Fibroblast of villous mesenchyme (primary cell): Measurements from ENCODE around the gene RAB10. TPM values are rescaled to one million over a fixed set of nuclear protein-coding genes. Genes with fewer than 3 reads are reported as not detected.

Experiments used
- DNase-seq: peaks from one replicate; pipeline ENCODE4 v3.0.0-alpha.2; 2010; ENCODE audit warnings: low read depth
- H3K4me3 ChIP-seq: 2 replicates; pipeline ENCODE4 v1.5.1; 2011; ENCODE audit warnings: low read depth, mild to moderate bottlenecking, low read length
- total RNA-seq: library from RNA; depleted of rRNA; stranded (reverse); fragments of >200 nt; gene quantifications from 2 replicates; pipeline ENCODE4 v1.2.3, GENCODE V29; 2012
- TF ChIP-seq, protein P1 (sequence below): IDR thresholded peaks from 2 replicates; pipeline ENCODE4 v1.5.1; 2012; ENCODE audit warnings: low read depth, mild to moderate bottlenecking, low read length; ENCODE audit not compliant: insufficient read depth

Gene RAB10
- total RNA-seq, 1 donor = 128 TPM

DNA sequence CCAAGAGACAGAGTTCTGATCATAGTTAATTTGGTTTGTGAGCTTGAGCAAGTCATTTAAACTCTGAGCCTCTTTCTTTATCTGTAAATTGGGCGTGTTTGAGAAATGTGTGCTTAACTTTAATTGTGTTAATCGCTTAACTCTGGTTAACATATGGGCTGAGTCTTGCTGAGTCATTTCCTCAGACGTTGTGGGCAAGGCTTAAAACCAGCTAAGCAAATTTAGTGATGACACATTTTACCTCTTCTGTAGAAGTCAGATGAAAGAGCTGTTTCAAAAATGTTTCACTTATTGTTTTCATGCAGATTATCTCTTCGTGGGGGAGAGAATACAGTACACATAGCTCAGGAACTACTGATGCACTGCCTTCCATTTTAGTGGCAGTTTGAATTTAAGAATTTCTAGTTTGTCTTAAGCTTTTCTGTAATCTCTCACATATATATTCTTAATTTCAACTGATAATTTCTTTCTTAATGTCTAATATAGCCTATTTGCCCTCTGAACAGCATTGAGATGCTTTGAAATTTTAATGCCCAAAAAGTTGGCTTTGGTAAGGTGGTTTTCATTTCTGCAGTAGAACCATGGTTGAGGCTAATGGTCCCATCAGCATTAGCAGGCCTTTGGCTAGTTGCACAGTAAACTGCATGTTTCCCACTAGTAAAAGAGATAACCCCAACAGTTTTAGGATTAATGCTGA lies 34.9 kb downstream of the RAB10 start:
- TF ChIP-seq, protein P1, sequence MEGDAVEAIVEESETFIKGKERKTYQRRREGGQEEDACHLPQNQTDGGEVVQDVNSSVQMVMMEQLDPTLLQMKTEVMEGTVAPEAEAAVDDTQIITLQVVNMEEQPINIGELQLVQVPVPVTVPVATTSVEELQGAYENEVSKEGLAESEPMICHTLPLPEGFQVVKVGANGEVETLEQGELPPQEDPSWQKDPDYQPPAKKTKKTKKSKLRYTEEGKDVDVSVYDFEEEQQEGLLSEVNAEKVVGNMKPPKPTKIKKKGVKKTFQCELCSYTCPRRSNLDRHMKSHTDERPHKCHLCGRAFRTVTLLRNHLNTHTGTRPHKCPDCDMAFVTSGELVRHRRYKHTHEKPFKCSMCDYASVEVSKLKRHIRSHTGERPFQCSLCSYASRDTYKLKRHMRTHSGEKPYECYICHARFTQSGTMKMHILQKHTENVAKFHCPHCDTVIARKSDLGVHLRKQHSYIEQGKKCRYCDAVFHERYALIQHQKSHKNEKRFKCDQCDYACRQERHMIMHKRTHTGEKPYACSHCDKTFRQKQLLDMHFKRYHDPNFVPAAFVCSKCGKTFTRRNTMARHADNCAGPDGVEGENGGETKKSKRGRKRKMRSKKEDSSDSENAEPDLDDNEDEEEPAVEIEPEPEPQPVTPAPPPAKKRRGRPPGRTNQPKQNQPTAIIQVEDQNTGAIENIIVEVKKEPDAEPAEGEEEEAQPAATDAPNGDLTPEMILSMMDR = no peak
- H3K4me3 ChIP-seq = no peak overlapping the region
- DNase-seq = peak; percentile 92

DNA sequence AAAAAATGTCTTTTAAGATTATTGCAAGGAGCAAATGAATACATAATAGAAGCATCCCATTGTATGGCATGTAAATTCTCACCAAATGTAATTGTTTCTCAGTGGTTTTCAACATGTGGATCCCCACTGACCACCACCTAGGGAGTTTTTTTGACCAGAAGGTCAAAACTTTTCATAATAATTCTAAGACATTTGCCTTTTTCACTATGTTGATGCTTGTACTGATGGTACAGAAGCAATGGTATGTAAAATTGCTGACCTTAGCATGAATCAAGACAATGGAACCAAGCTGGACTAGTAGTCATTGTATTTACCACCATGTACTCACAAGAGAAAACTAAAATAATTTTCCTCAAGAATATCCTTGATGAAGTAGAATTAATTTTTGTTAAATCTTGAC lies 36.8 kb downstream of the RAB10 start:
- DNase-seq = no peak
- H3K4me3 ChIP-seq = no peak overlapping the region
- TF ChIP-seq, protein P1 = no peak

DNA sequence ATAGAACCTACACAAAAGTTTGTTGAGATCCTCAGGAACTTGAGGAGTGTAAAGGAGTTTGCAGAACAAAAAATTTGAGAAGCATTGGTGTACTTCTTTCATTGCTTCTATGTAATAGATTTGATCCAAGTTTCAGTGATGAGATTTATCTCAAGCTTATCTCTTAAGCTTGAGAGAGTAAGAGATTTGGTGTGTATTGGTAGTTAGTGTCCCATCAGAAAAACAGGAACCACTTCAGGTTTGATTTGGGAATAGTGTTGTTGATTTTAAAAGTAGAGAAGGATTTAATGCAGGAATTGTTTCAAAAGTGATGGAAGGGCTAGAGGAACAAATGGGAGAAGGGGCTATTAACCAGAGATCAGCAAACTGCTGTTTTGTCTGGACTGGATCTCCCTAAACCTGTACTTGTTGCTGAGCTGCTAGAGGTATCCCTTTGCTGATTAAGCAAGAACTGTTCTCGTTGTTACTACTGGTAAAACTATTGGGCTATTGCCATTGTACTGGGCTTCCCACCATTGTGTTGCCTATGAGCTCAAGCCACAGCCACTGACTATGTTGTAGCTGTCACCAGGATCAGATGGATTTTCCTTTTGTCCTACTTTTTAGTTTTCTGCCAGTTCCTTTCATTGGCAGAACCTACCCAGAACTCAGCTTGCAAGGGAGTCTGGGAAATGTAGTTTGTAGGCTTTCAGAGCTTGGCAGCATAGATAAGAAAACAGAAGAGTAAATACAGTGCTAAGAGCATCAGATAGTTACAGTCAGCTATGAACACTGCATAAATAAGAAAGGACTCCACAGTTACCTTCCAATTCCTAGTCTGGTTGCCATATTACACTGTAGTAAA lies 39.3 kb downstream of the RAB10 start:
- no peak overlapping the region for H3K4me3 ChIP-seq
- DNase-seq = no peak
- TF ChIP-seq, protein P1 = no peak

DNA sequence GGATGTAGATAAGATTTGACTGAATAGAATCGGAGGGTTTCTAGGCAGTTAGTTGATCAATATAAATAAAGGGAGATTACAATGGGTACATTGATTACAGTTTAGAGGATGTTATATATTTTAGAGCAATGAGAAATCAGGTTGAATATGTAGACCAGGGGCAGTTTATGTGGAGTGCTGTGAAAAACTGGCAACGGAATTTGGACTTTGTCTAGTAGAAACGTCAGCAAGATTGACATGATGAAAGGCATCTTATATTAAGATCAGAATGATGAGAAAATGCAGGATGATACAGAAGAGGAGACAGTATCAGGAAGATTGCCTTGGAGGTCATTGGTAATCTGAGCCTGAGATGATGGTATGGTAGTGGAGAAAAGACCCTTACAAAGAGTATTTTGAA lies 39.9 kb downstream of the RAB10 start:
- H3K4me3 ChIP-seq = no peak overlapping the region
- no peak for DNase-seq
- TF ChIP-seq, protein P1 = no peak

DNA sequence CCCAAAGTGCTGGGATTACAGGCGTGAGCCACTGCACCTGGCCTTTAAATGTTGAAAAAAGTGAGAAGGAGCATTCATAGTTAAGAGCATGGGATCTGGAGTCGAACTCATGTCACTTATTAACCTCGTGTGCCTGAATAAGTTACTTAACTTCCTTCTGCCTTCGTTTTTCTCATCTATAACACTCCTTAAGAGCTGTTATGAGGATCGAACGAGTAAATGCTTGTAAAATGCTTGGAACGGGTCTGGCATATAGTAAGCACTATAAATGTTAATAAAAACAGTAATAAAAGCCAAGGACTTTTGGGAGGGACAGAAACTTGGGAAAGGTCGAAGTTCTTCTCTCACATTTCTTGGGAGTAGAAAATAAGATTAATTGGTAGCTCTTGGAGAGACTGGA lies 40.8 kb downstream of the RAB10 start:
- H3K4me3 ChIP-seq = no peak overlapping the region
- TF ChIP-seq, protein P1 = no peak
- no peak for DNase-seq

DNA sequence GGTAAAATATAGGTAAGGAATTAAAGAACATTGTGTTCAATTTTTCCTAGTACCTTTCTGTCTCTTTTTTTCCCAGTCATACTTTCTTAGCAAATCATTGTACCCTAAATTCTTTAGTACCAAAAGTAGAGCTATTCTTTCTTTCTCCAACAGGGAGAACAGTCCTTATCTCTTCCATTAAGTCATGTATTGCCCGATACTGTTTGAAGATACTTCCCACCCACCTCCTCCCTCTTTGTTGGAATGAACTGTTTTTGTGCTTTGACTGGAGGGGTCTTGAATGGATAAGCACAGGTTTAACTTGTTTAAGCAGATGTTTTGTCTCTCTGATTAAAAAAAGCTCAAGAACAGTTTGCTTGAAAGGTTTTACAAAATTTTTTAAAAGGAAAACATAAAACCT lies 41.3 kb downstream of the RAB10 start:
- no peak for DNase-seq
- TF ChIP-seq, protein P1 = no peak
- H3K4me3 ChIP-seq = no peak overlapping the region
